ENCODE data around the gene ZNF862.
"Not testable (repeated sequence)": the region's sequence is repeated elsewhere in the genome, so short reads cannot be mapped to it uniquely, and the experiment has no call there.

DNA sequence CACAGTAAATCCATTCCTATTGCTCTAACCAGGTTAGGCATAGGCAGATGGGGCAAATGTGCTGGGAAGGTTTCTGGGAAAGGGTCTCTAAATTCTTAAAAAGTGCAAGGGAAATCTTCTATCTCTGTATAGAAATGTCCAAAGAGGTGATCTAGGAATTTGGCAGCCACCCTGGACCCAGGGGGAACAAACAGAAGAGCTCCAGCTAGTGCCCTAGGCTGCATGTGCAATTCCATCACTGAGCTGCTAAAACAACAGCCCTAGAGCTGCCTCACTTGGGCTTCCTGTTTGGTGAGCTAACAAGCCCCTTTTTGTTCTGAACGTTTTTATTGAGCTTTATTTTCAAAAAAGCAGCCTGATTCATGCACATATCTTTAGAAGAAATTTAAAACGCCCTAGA is 52.5 kb downstream of the ZNF862 start:
- not testable (repeated sequence) for TF ChIP-seq RFX5 (IDR thresholded peaks at IDR 0.05; ENCODE audit: low read depth, low read length); ZNF138 (CRISPR knock-in tag; IDR thresholded peaks at IDR 0.05; ENCODE audit: low read depth); HNF4A (CRISPR knock-in tag; IDR thresholded peaks at IDR 0.05); JUNB (CRISPR knock-in tag; IDR thresholded peaks at IDR 0.05; ENCODE audit: borderline replicate concordance)
- TF ChIP-seq, protein P1, sequence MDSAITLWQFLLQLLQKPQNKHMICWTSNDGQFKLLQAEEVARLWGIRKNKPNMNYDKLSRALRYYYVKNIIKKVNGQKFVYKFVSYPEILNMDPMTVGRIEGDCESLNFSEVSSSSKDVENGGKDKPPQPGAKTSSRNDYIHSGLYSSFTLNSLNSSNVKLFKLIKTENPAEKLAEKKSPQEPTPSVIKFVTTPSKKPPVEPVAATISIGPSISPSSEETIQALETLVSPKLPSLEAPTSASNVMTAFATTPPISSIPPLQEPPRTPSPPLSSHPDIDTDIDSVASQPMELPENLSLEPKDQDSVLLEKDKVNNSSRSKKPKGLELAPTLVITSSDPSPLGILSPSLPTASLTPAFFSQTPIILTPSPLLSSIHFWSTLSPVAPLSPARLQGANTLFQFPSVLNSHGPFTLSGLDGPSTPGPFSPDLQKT (CRISPR knock-in tag; IDR thresholded peaks at IDR 0.05; ENCODE audit: borderline replicate concordance), result not testable (repeated sequence)
